HCT116 (cell line): ENCODE measurements around the gene GRIK2. TPM values are rescaled to one million over a fixed set of nuclear protein-coding genes. Genes with fewer than 3 reads are reported as not detected.

Experiments used
- ATAC-seq: fragments of 200-7000 bp; cut with Tn5 transposase; 2 replicates; pipeline ENCODE4 v1.9.1; 2020; ENCODE audit warnings: mild to moderate bottlenecking, moderate library complexity
- BruUV-seq: library from RNA; stranded (reverse); fragments of 400-500 nt; replicated peaks from 2 replicates; lab custom pipeline; 2021; lab: Mats Ljungman, UMichigan
- CTCF ChIA-PET: fragments of 300-600 bp; sonication (Branson Sonifier 250); formaldehyde crosslinking; loops from one replicate; lab custom pipeline; 2021; ENCODE audit warnings: antibody characterized with exemption; lab: Charles Lee
- POLR2A ChIA-PET: fragments of 300-600, 350-600 bp; sonication (Branson Sonifier 250); formaldehyde crosslinking; loops from one replicate; lab custom pipeline; 2021; ENCODE audit warnings: antibody characterized with exemption; lab: Charles Lee
- RAD21 ChIA-PET, 2 experiments: fragments of 300-600 bp; sonication (Branson Sonifier 250); formaldehyde crosslinking; loops; one replicate each; lab custom pipeline; 2023; ENCODE audit warnings: low total read pairs in 2 of 2; ENCODE audit not compliant: uncharacterized antibody in 2 of 2, unreplicated experiment in 2 of 2, low non-redundant PET in 1 of 2; lab: Charles Lee
- DNase-seq: peaks from one replicate; pipeline ENCODE4 v3.0.0-alpha.2; 2010; ENCODE audit warnings: low read depth, low spot score
- H2AFZ ChIP-seq: fragments of 200-600 bp; shearing (Covaris generic), sonication (generic); 2 replicates; pipeline ENCODE4 v1.6.1; 2017; ENCODE audit warnings: low read depth, mixed run types, mixed read lengths, antibody characterized with exemption, low read length; ENCODE audit not compliant: poor library complexity, severe bottlenecking
- H3K27ac ChIP-seq: 2 replicates; pipeline ENCODE4 v1.5.1; 2012; ENCODE audit warnings: low read depth, low read length
- H3K27me3 ChIP-seq: fragments of 200-600 bp; sonication (generic); 2 replicates; pipeline ENCODE4 v1.6.1; 2016; ENCODE audit warnings: mixed run types, low read length, mixed read lengths; ENCODE audit not compliant: insufficient read depth
- H3K36me3 ChIP-seq, 2 experiments: fragments of 200-500 bp in 1 of 2; fragments of 200-600 bp in 1 of 2; sonication (Bioruptor generic) in 1 of 2; sonication (generic) in 1 of 2; 2 replicates each; pipeline versions ENCODE4 v1.5.1 to v1.6.1; 2014 to 2016; ENCODE audit warnings: low read length in 2 of 2, inconsistent platforms in 1 of 2, mixed read lengths in 1 of 2, mixed run types in 1 of 2; ENCODE audit not compliant: insufficient read depth in 2 of 2, control insufficient read depth in 1 of 2
- H3K4me1 ChIP-seq, 2 experiments: fragments of 200-600 bp in 1 of 2; sonication (generic) in 1 of 2; 2 replicates each; pipeline versions ENCODE4 v1.5.1 to v1.6.1; 2012 to 2017; ENCODE audit warnings: low read length in 2 of 2, inconsistent platforms in 1 of 2, mild to moderate bottlenecking in 1 of 2, mixed read lengths in 1 of 2, mixed run types in 1 of 2, moderate library complexity in 1 of 2; ENCODE audit not compliant: insufficient read depth in 2 of 2, control insufficient read depth in 1 of 2
- H3K4me2 ChIP-seq: fragments of 200-600 bp; sonication (generic); 2 replicates; pipeline ENCODE4 v1.6.1; 2017; ENCODE audit warnings: mixed run types, low read length, mixed read lengths
- H3K4me3 ChIP-seq, 2 experiments: fragments of 200-600 bp in 1 of 2; sonication (generic) in 1 of 2; replicated peaks in 1 of 2; 2 replicates each; pipeline ENCODE4 v1.5.1; 2011 to 2016; ENCODE audit warnings: low read length in 2 of 2, control low read depth in 1 of 2, low read depth in 1 of 2, mild to moderate bottlenecking in 1 of 2, mixed read lengths in 1 of 2, mixed run types in 1 of 2
- H3K79me2 ChIP-seq: fragments of 200-600 bp; sonication (generic); 2 replicates; pipeline ENCODE4 v1.6.1; 2017; ENCODE audit warnings: mild to moderate bottlenecking, mixed run types, low read length, moderate library complexity, mixed read lengths; ENCODE audit not compliant: insufficient read depth
- H3K9ac ChIP-seq: fragments of 200-600 bp; sonication (generic); 2 replicates; pipeline ENCODE4 v1.6.1; 2016; ENCODE audit warnings: low read length, mixed read lengths
- H3K9me2 ChIP-seq: fragments of 200-600 bp; sonication (generic), shearing (Covaris generic); 2 replicates; pipeline ENCODE4 v1.6.1; 2017; ENCODE audit warnings: mixed run types, mild to moderate bottlenecking, moderate library complexity; ENCODE audit not compliant: insufficient read depth
- H3K9me3 ChIP-seq, 2 experiments: fragments of 200-500 bp in 1 of 2; fragments of 200-600 bp in 1 of 2; sonication (Bioruptor generic) in 1 of 2; sonication (generic) in 1 of 2; 2 replicates each; pipeline ENCODE4 v1.6.1; 2014 to 2017; ENCODE audit warnings: low read length in 2 of 2, mixed read lengths in 2 of 2, inconsistent platforms in 1 of 2, low read depth in 1 of 2, mild to moderate bottlenecking in 1 of 2, mixed run types in 1 of 2, moderate library complexity in 1 of 2; ENCODE audit not compliant: control insufficient read depth in 1 of 2, insufficient read depth in 1 of 2
- H4K20me1 ChIP-seq: fragments of 200-600 bp; sonication (generic), shearing (Covaris generic); 2 replicates; pipeline ENCODE4 v1.6.1; 2017; ENCODE audit warnings: mixed run types, mild to moderate bottlenecking, moderate library complexity; ENCODE audit not compliant: insufficient read depth
- ATF3 ChIP-seq: IDR thresholded peaks from 2 replicates; pipeline ENCODE4 v1.6.1; 2012
- CBX3 ChIP-seq: IDR thresholded peaks from 2 replicates; pipeline ENCODE4 v1.6.1; 2012; ENCODE audit warnings: low read depth
- CEBPB ChIP-seq: IDR thresholded peaks from 2 replicates; pipeline ENCODE4 v1.6.1; 2012; ENCODE audit warnings: low read depth
- CTCF ChIP-seq, 3 experiments: fragments of 200-600 bp in 1 of 3; sonication (generic) in 1 of 3; IDR thresholded peaks in 2 of 3; conservative IDR thresholded peaks in 1 of 3; 2 replicates each; pipeline ENCODE4 v1.5.1; 2012 to 2017; ENCODE audit warnings: low read depth in 2 of 3, low read length in 2 of 3, antibody characterized with exemption in 1 of 3, borderline replicate concordance in 1 of 3, control low read depth in 1 of 3, mild to moderate bottlenecking in 1 of 3, mixed read lengths in 1 of 3, mixed run types in 1 of 3, moderate library complexity in 1 of 3; ENCODE audit not compliant: insufficient read depth in 1 of 3
- EGR1 ChIP-seq: IDR thresholded peaks from 2 replicates; pipeline ENCODE4 v1.6.1; 2012; ENCODE audit warnings: low read depth
- ELF1 ChIP-seq: IDR thresholded peaks from 2 replicates; pipeline ENCODE4 v1.6.1; 2012; ENCODE audit warnings: low read depth, borderline replicate concordance
- EZH2 ChIP-seq: fragments of 200-600 bp; sonication (generic); IDR thresholded peaks from 2 replicates; pipeline ENCODE4 v1.6.1; 2017; ENCODE audit warnings: antibody characterized with exemption, mixed run types
- EZH2phosphoT487 ChIP-seq: fragments of 200-600 bp; IDR thresholded peaks from 2 replicates; pipeline ENCODE4 v1.6.1; 2018; ENCODE audit warnings: antibody characterized with exemption, borderline replicate concordance
- FOSL1 ChIP-seq: IDR thresholded peaks from 2 replicates; pipeline ENCODE4 v1.6.1; 2012; ENCODE audit warnings: low read depth
- MAX ChIP-seq: IDR thresholded peaks from 2 replicates; pipeline ENCODE4 v1.6.1; 2012
- POLR2A ChIP-seq: IDR thresholded peaks from 2 replicates; pipeline ENCODE4 v1.7.0; 2011; ENCODE audit warnings: borderline replicate concordance; ENCODE audit not compliant: insufficient read depth, insufficient read length; ENCODE audit errors: extremely low read depth
- POLR2AphosphoS5 ChIP-seq: IDR thresholded peaks from 2 replicates; pipeline ENCODE4 v1.6.1; 2011; ENCODE audit warnings: mild to moderate bottlenecking, low read depth, low read length, moderate library complexity
- RAD21 ChIP-seq: IDR thresholded peaks from 2 replicates; pipeline ENCODE4 v1.6.1; 2012; ENCODE audit warnings: low read depth, mild to moderate bottlenecking
- REST ChIP-seq: IDR thresholded peaks from 2 replicates; pipeline ENCODE4 v1.6.1; 2012; ENCODE audit warnings: low read depth
- SIN3A ChIP-seq: IDR thresholded peaks from 2 replicates; pipeline ENCODE4 v1.6.1; 2012; ENCODE audit warnings: low read depth
- SP1 ChIP-seq: IDR thresholded peaks from 2 replicates; pipeline ENCODE4 v1.6.1; 2012; ENCODE audit warnings: low read depth
- SRF ChIP-seq: IDR thresholded peaks from 2 replicates; pipeline ENCODE4 v1.6.1; 2012; ENCODE audit warnings: low read depth
- TCF7L2 ChIP-seq: IDR thresholded peaks from 2 replicates; pipeline ENCODE4 v1.7.0; 2011; ENCODE audit warnings: borderline replicate concordance, inconsistent platforms; ENCODE audit not compliant: insufficient read depth, insufficient read length; ENCODE audit errors: extremely low read depth
- YY1 ChIP-seq: IDR thresholded peaks from 2 replicates; pipeline ENCODE4 v1.6.1; 2011; ENCODE audit warnings: low read length, low read depth, moderate library complexity, mild to moderate bottlenecking; ENCODE audit not compliant: insufficient replicate concordance; ENCODE audit errors: extremely low read depth
- ZBTB33 ChIP-seq: IDR thresholded peaks from 2 replicates; pipeline ENCODE4 v1.6.1; 2011; ENCODE audit warnings: mild to moderate bottlenecking, low read length, moderate library complexity; ENCODE audit not compliant: insufficient replicate concordance; ENCODE audit errors: extremely low read depth
- ZNF274 ChIP-seq: fragments of 200-500 bp; sonication (Bioruptor generic); IDR thresholded peaks from 2 replicates; pipeline ENCODE4 v1.6.1; 2014; ENCODE audit warnings: mild to moderate bottlenecking, low read depth, low read length, inconsistent platforms
- intact Hi-C: fragments of 100-400 bp; cut with micrococcal nuclease; formaldehyde crosslinking; loops from 2 replicates; pipeline ENCODE4 v1.10.0; 2022
- total RNA-seq: library from RNA; stranded (reverse); gene quantifications from one replicate; pipeline ENCODE4 v1.2.1, GENCODE V29; 2021; ENCODE audit not compliant: unreplicated experiment

Gene GRIK2
- total RNA-seq, 1 experiment from 2014 or later, result 0.64 TPM

- ATAC-seq (peak; percentile 84), DNase-seq (peak; percentile 58)
- H2AFZ ChIP-seq, result no peak overlapping the region
- no peaks in the 10 kb centered on the region for H4K20me1 ChIP-seq
- ChIA-PET POLR2A (no interaction called here), RAD21 (no interaction called here), CTCF (no interaction called here)
- intact Hi-C loops, result no loop called here
- H3K9me3 ChIP-seq, result no peaks in the 10 kb centered on the region
- H3K4me1 ChIP-seq, result peaks cover 0 to 12% of the 10 kb centered on the region in 2 experiments; a peak in 2 of 4 replicates
- H3K4me2 ChIP-seq, result peak overlapping the region; percentile 48
- no peak overlapping the region for H3K9ac ChIP-seq
- H3K9me2 ChIP-seq, result no peaks in the 10 kb centered on the region
- H3K27me3 ChIP-seq, result no peaks in the 10 kb centered on the region
- no peak overlapping the region for H3K4me3 ChIP-seq
- no peaks in the 10 kb centered on the region for H3K79me2 ChIP-seq
- H3K36me3 ChIP-seq, result no peaks in the 10 kb centered on the region
- H3K27ac ChIP-seq, result no peak overlapping the region
- BruUV-seq, result no TSS peak
- TF ChIP-seq POLR2A (no peak), EZH2 (no peak), ELF1 (no peak), REST (no peak), CBX3 (peak; percentile 42; the same call in 1 of the 2 replicates), YY1 (no peak), MAX (no peak), SIN3A (peak; percentile 43; the same call in 1 of the 2 replicates), SRF (no peak), FOSL1 (peak; percentile 76), EZH2phosphoT487 (no peak), EGR1 (no peak), CEBPB (peak; percentile 46), ATF3 (no peak), TCF7L2 (peak; percentile 58), POLR2AphosphoS5 (no peak), CTCF (IDR thresholded peaks at IDR 0.05 in 2 of 3, conservative IDR thresholded peaks at IDR 0.05 in 1 of 3; ENCODE audit: borderline replicate concordance in 1 of 3, insufficient read depth in 1 of 3, low read depth in 2 of 3, low read length in 2 of 3) (no peak), RAD21 (0 out of 2 replicates have a peak, but pooled peaks have one; percentile 9), SP1 (peak; percentile 55; the same call in 1 of the 2 replicates), ZBTB33 (no peak), ZNF274 (no peak)
Observed at GRCh38 chr6:101605874-101606273, 212.4 kb downstream of the GRIK2 start.
